Effector memory CD4-positive, alpha-beta T cell (primary cell): ENCODE measurements around the gene HCFC1.

Experiments used
- DNase-seq, 3 donors: peaks; one replicate each; pipeline ENCODE4 v3.0.0-alpha.2; 2020
- H3K27ac ChIP-seq: 2 replicates; pipeline ENCODE4 v1.7.0; 2013; ENCODE audit warnings: mild to moderate bottlenecking, low read length, moderate library complexity; ENCODE audit not compliant: insufficient read depth, poor library complexity, severe bottlenecking
- H3K27me3 ChIP-seq: replicated peaks from 2 replicates; pipeline ENCODE4 v1.7.0; 2013; ENCODE audit warnings: mild to moderate bottlenecking, low read length; ENCODE audit not compliant: insufficient read depth, control insufficient read depth, poor library complexity, severe bottlenecking
- H3K36me3 ChIP-seq: 2 replicates; pipeline ENCODE4 v1.7.0; 2013; ENCODE audit warnings: mild to moderate bottlenecking, low read length, moderate library complexity; ENCODE audit not compliant: control insufficient read depth, insufficient read depth
- H3K4me1 ChIP-seq: 2 replicates; pipeline ENCODE4 v1.7.0; 2013; ENCODE audit warnings: low read length, mild to moderate bottlenecking; ENCODE audit not compliant: control insufficient read depth, insufficient read depth, poor library complexity, severe bottlenecking
- H3K4me3 ChIP-seq: 2 replicates; pipeline ENCODE4 v1.7.0; 2013; ENCODE audit warnings: low read length, low read depth, mild to moderate bottlenecking; ENCODE audit not compliant: insufficient read depth, poor library complexity, severe bottlenecking
- H3K9me3 ChIP-seq: 2 replicates; pipeline ENCODE4 v1.7.0; 2013; ENCODE audit warnings: mild to moderate bottlenecking, low read length, moderate library complexity; ENCODE audit not compliant: control insufficient read depth

HCFC1 gene

GRCh38 chrX:153950127-153950526 lies 21.5 kb downstream of the HCFC1 start:
- Histone ChIP-seq H3K4me1 (peaks cover 7% of the 10 kb centered on the region), H3K9me3 (no peaks in the 10 kb centered on the region), H3K27ac (no peak overlapping the region), H3K4me3 (no peak overlapping the region), H3K36me3 (peaks cover 49% of the 10 kb centered on the region), H3K27me3 (no peaks in the 10 kb centered on the region)
- DNase-seq: no peak

DNA sequence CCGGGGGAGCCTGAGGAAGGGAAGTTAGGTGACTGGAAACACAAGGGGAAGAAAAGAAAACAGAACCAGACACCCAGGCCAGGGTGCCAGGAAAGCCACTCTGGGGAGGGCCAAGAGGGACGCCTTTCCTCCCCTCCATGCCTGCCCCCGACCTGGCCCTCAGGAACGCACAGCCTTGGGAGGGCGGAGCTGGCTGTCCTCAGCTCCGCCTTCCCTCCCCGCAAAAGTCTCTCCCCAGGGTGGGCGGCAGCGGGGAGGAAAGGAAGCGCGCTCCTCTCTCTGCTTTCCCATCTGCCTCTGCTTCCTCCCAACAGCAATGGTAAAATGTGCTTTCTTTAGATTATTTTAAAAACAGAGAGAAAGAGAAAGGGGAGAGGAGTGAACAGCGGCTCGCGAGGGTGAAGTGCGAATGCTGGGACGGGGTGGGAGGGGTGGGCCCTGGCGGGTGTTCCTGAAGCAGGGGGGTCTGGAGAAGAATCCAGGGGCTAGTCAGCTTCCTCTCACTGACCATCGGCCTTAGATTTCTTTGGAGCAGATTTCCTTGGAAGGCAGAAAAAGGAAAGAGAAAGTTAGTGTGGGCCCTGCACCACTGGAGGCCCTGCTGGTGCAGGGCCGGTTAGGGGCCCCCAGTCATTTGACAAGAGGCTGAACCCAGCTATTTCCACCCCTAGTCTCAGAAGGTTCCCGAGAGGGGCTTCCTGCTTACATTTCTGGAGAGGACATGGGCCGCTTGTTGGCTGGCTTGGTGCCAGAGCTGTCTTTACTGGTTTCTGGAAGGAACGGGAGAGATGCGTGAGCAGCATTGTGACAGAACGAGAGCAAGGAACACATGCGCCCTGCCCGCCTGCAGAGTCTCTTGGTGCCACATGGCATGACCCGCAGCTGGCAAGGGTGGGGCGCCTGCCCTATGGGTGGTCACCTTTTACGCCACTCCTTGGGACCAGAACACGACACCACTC lies 22.5 kb downstream of the HCFC1 start:
- H3K9me3 ChIP-seq: no peaks in the 10 kb centered on the region
- no peak overlapping the region for H3K4me3 ChIP-seq
- peaks cover 40% of the 10 kb centered on the region for H3K36me3 ChIP-seq
- H3K27ac ChIP-seq: no peak overlapping the region
- H3K4me1 ChIP-seq: peaks cover 15% of the 10 kb centered on the region
- no peak for DNase-seq
- no peaks in the 10 kb centered on the region for H3K27me3 ChIP-seq

- peaks cover 17% of the 10 kb centered on the region for H3K4me1 ChIP-seq
- H3K9me3 ChIP-seq: no peaks in the 10 kb centered on the region
- no peak for DNase-seq
- H3K27ac ChIP-seq: no peak overlapping the region
- no peak overlapping the region for H3K4me3 ChIP-seq
- peaks cover 32% of the 10 kb centered on the region for H3K36me3 ChIP-seq
- no peaks in the 10 kb centered on the region for H3K27me3 ChIP-seq
Measured at GRCh38 chrX:153948002-153948466, 23.6 kb downstream of the HCFC1 start.

GRCh38 chrX:153947009-153947769 lies 24.4 kb downstream of the HCFC1 start:
- Histone ChIP-seq H3K27ac (no peak overlapping the region), H3K4me3 (no peak overlapping the region), H3K27me3 (no peaks in the 10 kb centered on the region), H3K4me1 (peaks cover 16% of the 10 kb centered on the region), H3K9me3 (no peaks in the 10 kb centered on the region), H3K36me3 (peaks cover 25% of the 10 kb centered on the region)
- DNase-seq: peak; percentile 60 to 69 (median 63)

DNA sequence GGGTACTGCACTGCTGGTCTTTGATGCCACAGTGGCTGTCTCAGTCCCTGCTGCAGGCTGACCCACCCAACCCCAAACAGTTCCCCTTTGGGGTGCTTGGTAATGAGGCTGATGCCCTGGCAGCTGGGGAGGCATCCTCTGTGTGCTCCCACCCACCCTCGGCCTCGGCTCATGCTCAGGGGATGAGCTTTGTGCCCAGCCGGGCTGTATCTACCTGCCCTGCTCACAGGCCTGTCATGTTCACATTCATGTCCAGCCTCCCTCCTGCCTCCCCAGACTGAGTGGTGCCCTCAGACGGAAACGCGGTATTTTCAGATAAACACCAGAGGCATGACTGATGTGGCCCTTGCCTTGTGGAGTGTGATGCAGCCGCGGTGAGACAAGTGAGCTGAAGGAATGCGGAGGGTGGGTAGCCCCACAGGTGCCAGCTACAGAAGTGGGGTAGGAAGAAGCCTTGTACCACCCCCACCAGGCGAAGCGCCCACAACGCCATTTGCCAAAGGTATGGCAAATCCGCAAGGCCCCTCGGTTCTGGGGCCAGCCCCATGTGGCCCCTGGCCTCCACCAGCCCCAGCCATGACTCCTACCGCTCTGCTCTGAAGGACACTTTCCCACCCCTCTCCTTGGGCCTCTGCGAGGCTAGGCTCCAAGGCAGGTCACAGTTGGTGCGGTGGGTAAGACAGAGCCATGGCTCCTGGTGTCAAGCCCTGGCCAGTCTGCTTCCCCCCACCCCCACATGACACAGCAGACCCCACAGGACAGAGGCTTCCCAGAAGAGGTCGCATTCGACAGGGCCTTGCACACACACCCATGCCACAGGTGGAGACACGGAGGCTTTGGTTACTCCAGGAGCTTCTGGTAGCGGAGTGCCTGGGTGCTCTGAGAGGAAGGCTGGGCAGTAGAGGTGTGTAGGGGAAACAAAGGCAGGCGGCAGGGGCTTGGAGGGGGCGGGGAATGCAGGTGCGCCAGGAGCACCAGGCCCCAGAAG lies 25.4 kb downstream of the HCFC1 start:
- Histone ChIP-seq H3K27ac (no peak overlapping the region), H3K9me3 (no peaks in the 10 kb centered on the region), H3K4me3 (no peak overlapping the region), H3K36me3 (peaks cover 20% of the 10 kb centered on the region), H3K27me3 (no peaks in the 10 kb centered on the region), H3K4me1 (peaks cover 16% of the 10 kb centered on the region)
- DNase-seq: no peak

DNA sequence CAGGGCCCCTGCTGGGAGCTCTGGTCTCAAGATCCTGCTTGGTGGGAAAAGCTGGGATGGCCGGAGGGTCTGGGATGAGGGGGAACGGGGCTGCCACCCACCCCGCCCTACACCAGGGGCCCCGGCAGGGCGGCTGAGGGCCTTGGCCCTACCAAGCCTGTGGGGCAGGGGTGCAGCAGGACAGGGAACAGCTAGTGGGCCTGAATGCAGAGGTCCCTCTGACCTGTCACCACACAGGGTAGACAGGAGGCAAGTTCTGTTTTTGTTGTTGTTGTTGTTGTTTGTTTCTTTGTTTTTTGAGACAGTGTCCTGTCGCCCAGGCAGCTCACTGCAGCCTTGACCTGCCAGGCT lies 26.8 kb downstream of the HCFC1 start:
- no peak for DNase-seq
- H3K4me1 ChIP-seq: peaks cover 16% of the 10 kb centered on the region
- no peaks in the 10 kb centered on the region for H3K9me3 ChIP-seq
- H3K4me3 ChIP-seq: peak overlapping the region; percentile 23
- no peak overlapping the region for H3K27ac ChIP-seq
- H3K36me3 ChIP-seq: peaks cover 5% of the 10 kb centered on the region
- H3K27me3 ChIP-seq: no peaks in the 10 kb centered on the region

GRCh38 chrX:153944140-153944799 lies 27.3 kb downstream of the HCFC1 start, which contains the start of gene RENBP:
TSS of gene RENBP (minus strand) at chrX:153944643. CDS start at chrX:153944610, 33 bp downstream.
- DNase-seq: no peak
- peaks cover 16% of the 10 kb centered on the region for H3K4me1 ChIP-seq

GRCh38 chrX:153941336-153942252 lies 30.0 kb downstream of the HCFC1 start:
- Histone ChIP-seq H3K4me3 (no peak overlapping the region), H3K27me3 (no peaks in the 10 kb centered on the region), H3K9me3 (no peaks in the 10 kb centered on the region), H3K36me3 (no peaks in the 10 kb centered on the region), H3K27ac (no peak overlapping the region), H3K4me1 (peaks cover 12% of the 10 kb centered on the region)
- no peak for DNase-seq

More at GRCh38 chrX:153944140-153944799, 27.3 kb downstream of the HCFC1 start, which contains the start of gene RENBP:
- Histone ChIP-seq H3K27ac (peak within 1 kb of the TSS; percentile 28), H3K4me3 (peak within 1 kb of the TSS; percentile 23), H3K9me3 (no peaks in the 10 kb centered on the region), H3K36me3 (peaks cover 4% of the 10 kb centered on the region), H3K27me3 (no peaks in the 10 kb centered on the region)
